ENCODE measurements around the gene ZNF76.
A peak's percentile ranks its signal among the peaks of the same experiment; 100 is the strongest.
"Not testable (repeated sequence)": the region's sequence is repeated elsewhere in the genome, so short reads cannot be mapped to it uniquely, and the experiment has no call there.

The ZNF76 gene

DNA sequence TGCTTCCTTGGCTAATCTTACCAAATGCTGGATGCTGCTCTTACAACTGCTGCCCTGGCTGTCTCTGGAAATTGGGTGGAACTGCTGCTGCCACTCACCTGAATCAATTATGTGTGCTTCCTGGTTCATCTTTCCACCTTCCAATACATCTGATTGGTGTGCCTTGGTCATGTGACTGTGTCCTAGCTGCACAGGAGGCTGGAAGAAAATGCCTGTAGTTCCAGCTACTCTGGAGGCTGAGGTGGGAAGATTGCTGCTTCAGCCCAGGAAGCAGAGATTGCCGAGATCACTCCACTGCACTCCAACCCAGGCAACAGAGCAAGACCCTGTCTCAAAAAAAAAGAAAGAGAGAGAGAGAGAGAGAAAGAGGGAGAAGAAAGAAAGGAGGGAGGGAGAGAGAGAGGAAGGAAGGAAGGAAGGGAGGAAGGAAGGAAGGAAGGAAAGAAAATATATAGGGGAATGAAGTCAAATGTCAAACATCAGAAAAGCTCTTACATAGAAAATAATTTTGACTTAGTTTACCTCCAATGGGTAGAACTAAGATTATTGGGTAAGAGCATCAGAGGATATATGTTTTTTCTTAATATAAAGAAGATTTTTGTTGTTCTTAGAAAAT lies 68.7 kb downstream of the ZNF76 start:
- no peak for DNase-seq (ENCODE audit: low read depth in 2 of 2)

DNA sequence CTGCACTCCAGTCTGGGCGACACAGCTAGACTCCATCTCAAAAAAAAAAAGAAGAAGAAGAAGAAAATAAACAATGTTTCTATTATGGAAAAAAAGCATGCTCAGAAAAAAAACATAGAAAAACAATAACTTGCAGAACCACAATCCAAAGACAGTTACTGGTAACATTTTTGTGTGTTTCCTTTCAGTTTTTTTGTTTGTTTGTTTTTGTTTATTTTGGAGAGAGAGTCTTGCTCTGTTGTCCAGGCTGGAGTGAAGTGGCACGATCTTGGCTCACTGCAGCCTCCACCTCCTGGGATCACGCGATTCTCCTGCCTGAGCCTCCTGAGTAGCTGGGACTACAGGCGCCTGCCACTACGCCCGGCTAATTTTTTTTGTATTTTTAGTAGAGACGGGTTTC lies 69.4 kb downstream of the ZNF76 start:
- DNase-seq (ENCODE audit: low read depth in 2 of 2) = not testable (repeated sequence)

DNA sequence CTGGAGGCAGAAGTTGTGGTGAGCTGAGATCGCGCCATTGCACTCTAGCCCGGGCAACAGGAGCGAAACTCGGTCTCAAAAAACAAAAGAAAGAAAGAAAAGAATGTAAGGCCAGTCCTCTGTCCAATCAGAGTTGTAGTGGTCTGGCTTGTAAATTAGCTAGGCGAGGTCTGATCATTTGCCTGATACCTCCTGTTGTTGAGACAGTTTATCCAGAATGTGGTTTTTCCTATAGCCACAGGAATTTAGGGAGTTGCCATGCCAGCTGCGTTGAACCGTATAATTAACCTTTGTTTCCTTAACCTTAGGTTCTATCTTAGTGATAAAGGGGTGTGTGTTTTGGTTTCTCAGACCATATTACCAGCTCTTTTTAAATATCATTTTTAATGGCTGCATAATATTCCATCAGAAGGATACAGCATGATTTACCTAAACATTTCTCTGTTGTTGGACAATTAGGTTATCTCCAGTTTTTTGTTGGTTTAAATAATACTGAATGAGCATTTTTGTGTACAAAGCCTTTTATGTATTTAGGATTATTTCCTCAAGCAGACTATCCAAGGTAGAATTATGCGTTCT lies 71.1 kb downstream of the ZNF76 start:
- no peak for DNase-seq (ENCODE audit: low read depth in 2 of 2)

DNA sequence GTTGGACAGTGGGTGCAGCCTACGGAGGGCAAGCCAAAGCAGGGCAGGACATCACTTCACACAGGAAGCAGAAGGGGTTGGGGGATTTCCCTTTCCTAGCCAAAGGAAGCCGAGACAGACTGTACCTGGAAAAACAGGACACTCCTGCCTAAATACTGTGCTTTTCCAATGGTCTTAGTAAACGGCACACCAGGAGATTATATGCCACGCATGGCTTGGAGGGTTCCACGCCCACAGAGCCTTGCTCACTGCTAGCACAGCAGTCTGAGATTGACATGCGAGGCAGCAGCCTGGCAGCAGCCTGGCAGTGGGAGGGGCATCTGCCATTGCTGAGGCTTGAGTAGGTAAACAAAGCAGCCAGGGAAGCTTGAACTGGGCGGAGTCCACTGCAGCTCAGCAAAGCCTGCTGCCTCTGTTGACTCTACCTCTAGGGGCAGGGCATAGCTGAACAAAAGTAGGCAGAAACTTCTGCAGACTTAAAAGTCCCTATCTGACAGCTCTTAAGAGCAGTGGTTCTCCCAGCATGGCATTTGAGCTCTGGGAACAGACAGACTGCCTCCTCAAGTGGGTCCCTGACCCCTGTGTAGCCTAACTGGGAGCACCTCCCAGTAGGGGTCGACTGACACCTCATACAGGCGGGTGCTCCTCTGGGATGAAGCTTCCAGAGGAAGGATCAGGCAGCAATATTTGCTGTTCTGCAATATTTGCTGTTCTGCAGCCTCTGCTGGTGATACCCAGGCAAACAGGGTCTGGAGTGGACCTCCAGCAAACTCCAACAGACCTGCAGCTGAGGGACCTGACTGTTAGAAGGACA lies 72.7 kb downstream of the ZNF76 start:
- not testable (repeated sequence) for DNase-seq (ENCODE audit: low read depth in 2 of 2)

DNA sequence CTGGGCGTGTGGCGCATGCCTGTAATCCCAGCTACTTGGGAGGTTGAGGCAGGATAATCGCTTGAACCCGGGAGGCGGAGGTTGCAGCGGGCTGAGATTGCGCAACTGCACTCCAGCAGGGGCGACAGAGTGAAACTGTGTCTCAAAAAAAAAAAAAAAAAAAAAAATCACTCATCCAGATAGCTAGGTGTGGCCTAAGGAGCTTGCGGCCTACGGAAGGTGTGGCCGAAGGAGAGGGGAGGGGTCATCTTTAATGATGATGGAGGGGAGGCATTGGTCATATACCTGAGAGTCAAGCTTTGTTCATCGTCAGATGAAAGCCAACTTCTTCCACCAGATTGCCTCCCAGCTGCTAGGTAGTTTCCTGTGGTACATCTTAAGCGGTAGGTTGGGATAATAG lies 82.0 kb downstream of the ZNF76 start:
- no peak for DNase-seq (ENCODE audit: low read depth in 2 of 2)

DNA sequence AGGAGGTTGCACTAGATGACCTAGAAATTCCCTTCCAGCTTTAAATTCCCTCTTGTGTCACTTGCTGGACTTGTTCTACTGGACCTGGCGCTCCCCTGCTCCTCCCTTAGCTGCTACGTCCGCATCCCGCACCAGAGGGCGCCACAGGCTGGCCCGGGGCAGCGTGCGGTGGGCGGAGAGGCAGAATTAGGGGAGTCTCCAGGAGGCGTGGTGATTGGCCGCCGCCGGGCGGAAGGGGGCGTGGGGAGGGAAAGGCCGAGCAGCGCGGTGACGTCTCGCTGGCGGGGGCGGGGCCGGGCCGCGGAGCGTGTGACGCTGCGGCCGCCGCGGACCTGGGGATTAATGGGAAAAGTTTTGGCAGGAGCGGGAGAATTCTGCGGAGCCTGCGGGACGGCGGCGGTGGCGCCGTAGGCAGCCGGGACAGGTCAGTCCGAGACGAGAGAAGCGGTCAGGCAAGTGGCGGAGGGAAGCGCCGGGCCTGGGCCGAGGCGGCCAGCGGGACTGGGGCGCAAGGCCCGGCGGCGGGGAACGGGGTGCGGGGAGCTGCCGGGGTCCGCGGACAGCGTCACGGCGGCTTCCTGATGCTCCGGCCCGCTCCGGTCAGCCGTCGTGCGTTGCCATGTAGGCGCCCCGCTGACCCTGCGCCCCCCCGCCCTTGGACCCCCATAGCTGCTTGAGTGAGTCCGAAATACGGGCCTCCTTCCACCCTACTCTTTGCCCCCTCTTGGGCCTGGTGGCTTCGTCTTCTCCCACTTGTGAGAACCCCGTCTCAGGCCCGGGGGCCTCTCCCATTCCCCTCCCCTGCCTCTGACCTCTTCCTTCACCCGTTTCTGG lies 82.9 kb downstream of the ZNF76 start, which contains the start of gene PPARD:
TSS of gene PPARD (plus strand) at position 301 of the 834 bp plus-strand sequence. CDS start 68,530 bp downstream, outside the sequence.
- peak; percentile 98 for DNase-seq (ENCODE audit: low read depth in 2 of 2)

DNA sequence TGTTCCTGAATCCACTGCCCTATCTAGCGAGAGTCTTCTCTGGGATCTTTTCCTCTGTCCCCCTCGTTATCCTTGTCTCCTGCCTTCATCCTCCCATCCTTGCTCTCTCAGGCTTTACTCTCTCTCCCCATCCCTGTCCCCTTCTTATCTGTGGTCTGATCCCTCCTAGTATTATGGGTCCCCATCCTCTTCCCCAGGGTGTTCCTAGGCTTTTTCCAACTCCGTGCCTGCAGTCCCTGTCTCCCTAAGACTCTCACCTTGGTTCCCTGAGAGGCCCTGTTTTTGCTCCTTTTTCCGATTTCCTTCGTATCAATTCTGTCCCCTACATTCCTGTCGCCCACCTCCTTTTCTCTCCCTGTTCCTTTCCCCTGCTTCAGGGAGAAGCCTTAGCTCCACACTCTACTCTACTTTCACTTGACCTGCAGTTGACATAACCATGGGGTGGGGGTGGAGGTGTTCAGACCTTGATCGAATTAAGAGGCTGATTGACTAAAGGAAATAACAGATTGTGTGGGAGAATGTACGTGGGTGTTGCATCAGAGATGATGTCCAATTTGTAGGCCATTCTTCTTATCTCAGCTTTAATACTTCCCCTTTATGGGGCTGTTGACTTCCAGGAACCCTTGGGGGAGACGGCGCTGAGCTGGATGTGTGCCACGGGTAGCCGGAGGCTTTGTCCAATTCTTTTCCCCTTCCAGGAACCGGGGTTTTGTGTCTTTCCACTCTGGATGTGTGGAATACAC lies 83.7 kb downstream of the ZNF76 start:
- DNase-seq (ENCODE audit: low read depth in 2 of 2) = no peak

DNA sequence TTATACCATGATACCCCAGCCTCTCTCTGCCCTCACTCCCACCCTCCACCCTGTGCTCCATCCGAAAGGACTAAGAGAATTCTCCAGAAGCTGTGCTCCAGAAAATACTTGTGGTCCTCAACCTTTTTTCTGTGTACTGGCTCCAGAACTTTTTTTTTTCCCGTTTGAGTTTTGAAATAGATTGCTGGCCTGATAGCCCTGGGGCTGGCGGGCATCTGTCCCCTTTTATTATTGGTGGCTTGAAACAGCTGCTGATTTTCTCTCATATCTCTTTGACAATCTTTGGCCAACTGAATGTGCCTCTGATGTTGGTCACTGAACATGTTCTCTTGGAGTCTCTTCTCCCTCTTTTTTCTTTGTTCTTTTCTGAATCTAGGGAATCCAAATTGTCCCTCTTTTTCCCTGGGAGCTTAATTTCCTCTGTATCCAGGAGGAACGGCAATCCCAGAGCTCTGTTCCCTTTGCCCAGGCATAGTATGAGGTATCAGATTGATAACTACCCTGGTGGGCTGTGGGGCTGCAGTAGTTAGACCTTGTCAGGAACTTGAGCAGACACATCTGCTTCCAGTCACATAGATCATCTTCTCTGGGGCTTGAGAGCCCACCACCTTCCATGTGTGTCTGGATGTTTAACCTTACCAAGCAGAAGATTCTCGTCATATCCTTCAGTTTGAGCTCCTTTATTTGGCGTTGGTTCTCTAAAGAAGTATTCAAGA lies 84.5 kb downstream of the ZNF76 start:
- no peak for DNase-seq (ENCODE audit: low read depth in 2 of 2)
